Body of pancreas (tissue), 4 donors: Measurements from ENCODE around the gene AGT.

Experiments used
- POLR2A ChIP-seq, 3 donors: fragments of 450-650 bp; IDR thresholded peaks; one replicate each; pipeline ENCODE4 v1.6.1; 2016; ENCODE audit warnings: antibody characterized with exemption in 3 of 3, mild to moderate bottlenecking in 2 of 3
- TF ChIP-seq, protein P1 (sequence below), 7 experiments: fragments of 450-650 bp in 4 of 7; fragments of 200-600 bp in 3 of 7; sonication (generic) in 3 of 7; IDR thresholded peaks; one replicate each; pipeline ENCODE4 v1.5.1; 2016 to 2019; ENCODE audit warnings: antibody characterized with exemption in 7 of 7

DNA sequence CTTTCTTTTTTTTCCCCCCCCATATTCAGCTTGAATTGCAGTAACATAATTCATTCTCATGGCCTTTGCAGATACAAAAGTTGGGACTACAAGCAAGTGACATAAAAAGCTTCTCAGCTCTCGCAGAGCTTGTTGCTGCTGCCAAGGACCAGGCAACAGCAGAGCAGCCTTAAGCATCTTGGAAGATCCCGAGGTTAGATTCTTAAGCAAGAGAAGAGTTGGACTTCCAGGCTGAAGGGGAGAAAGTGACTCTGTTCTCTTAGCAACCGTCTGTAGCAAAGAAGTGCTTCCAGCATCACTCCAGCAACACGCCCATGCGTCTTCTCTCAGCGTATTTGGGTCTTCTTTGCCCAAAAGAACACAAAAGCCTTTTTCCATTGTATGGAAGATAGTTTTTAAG, 20.7 kb downstream of the AGT start:
- TF ChIP-seq, protein P1, sequence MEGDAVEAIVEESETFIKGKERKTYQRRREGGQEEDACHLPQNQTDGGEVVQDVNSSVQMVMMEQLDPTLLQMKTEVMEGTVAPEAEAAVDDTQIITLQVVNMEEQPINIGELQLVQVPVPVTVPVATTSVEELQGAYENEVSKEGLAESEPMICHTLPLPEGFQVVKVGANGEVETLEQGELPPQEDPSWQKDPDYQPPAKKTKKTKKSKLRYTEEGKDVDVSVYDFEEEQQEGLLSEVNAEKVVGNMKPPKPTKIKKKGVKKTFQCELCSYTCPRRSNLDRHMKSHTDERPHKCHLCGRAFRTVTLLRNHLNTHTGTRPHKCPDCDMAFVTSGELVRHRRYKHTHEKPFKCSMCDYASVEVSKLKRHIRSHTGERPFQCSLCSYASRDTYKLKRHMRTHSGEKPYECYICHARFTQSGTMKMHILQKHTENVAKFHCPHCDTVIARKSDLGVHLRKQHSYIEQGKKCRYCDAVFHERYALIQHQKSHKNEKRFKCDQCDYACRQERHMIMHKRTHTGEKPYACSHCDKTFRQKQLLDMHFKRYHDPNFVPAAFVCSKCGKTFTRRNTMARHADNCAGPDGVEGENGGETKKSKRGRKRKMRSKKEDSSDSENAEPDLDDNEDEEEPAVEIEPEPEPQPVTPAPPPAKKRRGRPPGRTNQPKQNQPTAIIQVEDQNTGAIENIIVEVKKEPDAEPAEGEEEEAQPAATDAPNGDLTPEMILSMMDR (IDR thresholded peaks at IDR 0.05): no peak
- no peak for TF ChIP-seq POLR2A (IDR thresholded peaks at IDR 0.05)
